H1 (cell line): Measurements from ENCODE around the gene TBC1D12. TPM values are rescaled to one million over a fixed set of nuclear protein-coding genes. Genes with fewer than 3 reads are reported as not detected.

Source experiments
- BACH1 ChIP-seq: IDR thresholded peaks from 2 replicates; pipeline ENCODE4 v1.6.1; 2012; ENCODE audit warnings: low read length, improper control_type of control experiment
- EZH2 ChIP-seq: fragments of 200-600 bp; sonication (generic); IDR thresholded peaks from 2 replicates; pipeline ENCODE4 v1.7.1; 2012; ENCODE audit warnings: low read depth, mild to moderate bottlenecking, moderate library complexity, low read length, inconsistent platforms; ENCODE audit not compliant: severe bottlenecking
- FOSL1 ChIP-seq: IDR thresholded peaks from 2 replicates; pipeline ENCODE4 v1.6.1; 2011; ENCODE audit warnings: mild to moderate bottlenecking, low read depth, low read length, moderate library complexity; ENCODE audit not compliant: insufficient read depth
- HDAC6 ChIP-seq: IDR thresholded peaks from one replicate; pipeline ENCODE4 v1.7.1; 2012; ENCODE audit warnings: low read depth, mild to moderate bottlenecking, inconsistent platforms, low read length, moderate library complexity
- JUND ChIP-seq: IDR thresholded peaks from 2 replicates; pipeline ENCODE4 v1.6.1; 2011; ENCODE audit warnings: mild to moderate bottlenecking, improper control_type of control experiment, low read length
- KDM4A ChIP-seq: IDR thresholded peaks from one replicate; pipeline ENCODE4 v1.7.1; 2012; ENCODE audit warnings: low read depth, mild to moderate bottlenecking, moderate library complexity, low read length, inconsistent platforms; ENCODE audit not compliant: severe bottlenecking
- MAFK ChIP-seq: IDR thresholded peaks from 2 replicates; pipeline ENCODE4 v1.6.1; 2012; ENCODE audit warnings: low read depth, mild to moderate bottlenecking, improper control_type of control experiment, low read length
- POLR2A ChIP-seq, 2 experiments: IDR thresholded peaks; 1 replicate in 1 of 2; 2 replicates in 1 of 2; pipeline ENCODE4 v1.6.1; 2011; ENCODE audit warnings: low read depth in 2 of 2, low read length in 2 of 2, mild to moderate bottlenecking in 2 of 2; ENCODE audit errors: control extremely low read depth in 1 of 2
- POLR2AphosphoS5 ChIP-seq: IDR thresholded peaks from 2 replicates; pipeline ENCODE4 v1.6.1; 2011; ENCODE audit warnings: low read depth, low read length
- USF2 ChIP-seq: IDR thresholded peaks from 2 replicates; pipeline ENCODE4 v1.6.1; 2011; ENCODE audit warnings: low read length, improper control_type of control experiment
- polyA plus RNA-seq, 7 experiments: library from polyadenylated mRNA; depleted of rRNA in 3 of 7; stranded (reverse) in 5 of 7; unstranded in 2 of 7; fragments of >200 nt in 5 of 7; fragments of 200-250 nt in 2 of 7; gene quantifications; 1 replicate in 5 of 7; 2 replicates in 1 of 7; 4 replicates in 1 of 7; pipeline versions ENCODE4 v1.2.1 to v1.2.3, GENCODE V29; 2011 to 2013; ENCODE audit warnings: missing spikeins in 2 of 7, mixed read lengths in 2 of 7
- total RNA-seq: library from RNA; stranded (reverse); fragmentation: NEBNext Ultra II Directional; extraction: Animal tissue kit (Norgen Biotek cat#: 25700); gene quantifications from 2 replicates; pipeline ENCODE4 v1.2.1, GENCODE V29; 2021

TBC1D12 gene
- total and polyA plus RNA-seq, 2 of the 8 experiments (the other 6 are each of a cell fraction or from before 2014, with no cell fraction given): 1.1 to 3.2 TPM

DNA sequence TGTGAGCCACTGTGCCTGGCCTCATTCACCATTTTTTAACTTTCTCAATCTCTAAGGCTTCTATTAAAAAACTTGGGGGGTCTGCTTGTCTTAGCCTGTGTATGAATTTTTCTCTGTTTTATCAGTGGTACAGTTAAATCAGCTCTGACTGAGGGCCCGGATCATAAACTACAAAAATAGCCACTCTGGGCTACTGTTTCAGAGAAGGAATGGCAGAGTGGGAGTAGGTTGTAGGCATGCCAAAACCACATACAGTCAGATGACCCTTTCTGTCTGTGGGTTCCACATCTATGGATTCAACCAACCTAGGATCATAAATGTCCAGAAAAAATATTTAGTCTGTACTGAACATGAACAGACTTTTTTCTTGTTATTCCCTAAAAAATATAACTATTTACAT is 21.3 kb downstream of the TBC1D12 start (continued):
- TF ChIP-seq POLR2A (IDR thresholded peaks at IDR 0.05; ENCODE audit: control extremely low read depth in 1 of 2, low read depth in 2 of 2, low read length in 2 of 2): no peak
- no peak for TF ChIP-seq BACH1
- no peak for TF ChIP-seq KDM4A
- TF ChIP-seq USF2: no peak
- no peak for TF ChIP-seq JUND
- no peak for TF ChIP-seq FOSL1
- no peak for TF ChIP-seq POLR2AphosphoS5
- TF ChIP-seq MAFK: no peak
- TF ChIP-seq EZH2: no peak
- no peak for TF ChIP-seq HDAC6
